K562 (cell line): ENCODE data around the gene RAG2. TPM values are rescaled to one million over a fixed set of nuclear protein-coding genes. Genes with fewer than 3 reads are reported as not detected.

Source experiments
- ATF1 ChIP-seq, 2 experiments: fragments of 450-650 bp in 1 of 2; IDR thresholded peaks; 2 replicates each; pipeline ENCODE4 v1.6.1; 2016; ENCODE audit warnings: missing compliant biosample characterization in 1 of 2, missing genetic modification characterization in 1 of 2
- C11orf30 ChIP-seq: fragments of 450-650 bp; IDR thresholded peaks from 2 replicates; pipeline ENCODE4 v1.6.1; 2016; ENCODE audit warnings: low read depth, mild to moderate bottlenecking
- DIDO1 ChIP-seq: fragments of 450-650 bp; IDR thresholded peaks from 2 replicates; pipeline ENCODE4 v1.6.1; 2016; ENCODE audit warnings: low read depth, missing biosample characterization, missing genetic modification characterization
- FOXO4 ChIP-seq: fragments of 450-650 bp; formaldehyde crosslinking; IDR thresholded peaks from 2 replicates; pipeline ENCODE4 v1.4.0; 2020; ENCODE audit warnings: mild to moderate bottlenecking, moderate library complexity
- HDAC1 ChIP-seq, 2 experiments: fragments of 450-650 bp; IDR thresholded peaks; 2 replicates each; pipeline ENCODE4 v1.6.1; 2016 to 2017; ENCODE audit warnings: inconsistent platforms in 1 of 2, mild to moderate bottlenecking in 1 of 2, moderate library complexity in 1 of 2
- HDAC3 ChIP-seq: fragments of 450-650 bp; IDR thresholded peaks from 2 replicates; pipeline ENCODE4 v1.6.1; 2018; ENCODE audit warnings: borderline replicate concordance, mild to moderate bottlenecking, moderate library complexity; ENCODE audit not compliant: partially characterized antibody
- LARP7 ChIP-seq: fragments of 450-650 bp; IDR thresholded peaks from 2 replicates; pipeline ENCODE4 v1.6.1; 2016
- NCOA1 ChIP-seq: fragments of 450-650 bp; IDR thresholded peaks from 2 replicates; pipeline ENCODE4 v1.6.1; 2016; ENCODE audit warnings: low read depth
- PREB ChIP-seq: sonication (generic); formaldehyde crosslinking; IDR thresholded peaks from 2 replicates; pipeline ENCODE4 v1.8.1; 2023; ENCODE audit warnings: mild to moderate bottlenecking, missing genetic modification reagents
- RBM34 ChIP-seq: fragments of 200-400 bp; formaldehyde crosslinking; IDR thresholded peaks from 2 replicates; pipeline ENCODE4 v1.6.1; 2018; ENCODE audit warnings: low read length, borderline replicate concordance; ENCODE audit not compliant: insufficient read depth
- RCOR1 ChIP-seq, 2 experiments: IDR thresholded peaks; 2 replicates each; pipeline ENCODE4 v1.6.1; 2012; ENCODE audit warnings: low read depth in 2 of 2, low read length in 2 of 2, borderline replicate concordance in 1 of 2, improper control_type of control experiment in 1 of 2
- RHOXF2B ChIP-seq: fragments of 250-450 bp; sonication (Bioruptor Pico); conservative IDR thresholded peaks from 2 replicates; pipeline ENCODE4 v1.5.1; 2021
- SIN3B ChIP-seq: fragments of 450-650 bp; IDR thresholded peaks from 2 replicates; pipeline ENCODE4 v1.6.1; 2017; ENCODE audit warnings: low read depth, mild to moderate bottlenecking, moderate library complexity
- TBP ChIP-seq: optimal IDR thresholded peaks from 2 replicates; pipeline ENCODE3; 2011; ENCODE audit warnings: low read depth, low read length, improper control_type of control experiment
- ZNF311 ChIP-seq: fragments of 250-450 bp; sonication (Bioruptor Pico); IDR thresholded peaks from 2 replicates; pipeline ENCODE4 v1.4.0; 2020; ENCODE audit warnings: mild to moderate bottlenecking, moderate library complexity
- ZNF444 ChIP-seq: fragments of 250-450 bp; sonication (Bioruptor Pico); IDR thresholded peaks from 2 replicates; pipeline ENCODE4 v1.4.0; 2020; ENCODE audit warnings: mild to moderate bottlenecking, moderate library complexity
- polyA plus RNA-seq, 8 experiments: library from polyadenylated mRNA; depleted of rRNA in 4 of 8; stranded (reverse) in 5 of 8; unstranded in 3 of 8; fragments of >200 nt; fragmentation: Nextera tagmentation in 2 of 8; fragmentation: Illumina TruSeq in 1 of 8; extraction: Ambion mirVana in 2 of 8; extraction: Trizol in 1 of 8; gene quantifications; 2 replicates each; pipeline versions ENCODE4 v1.2.1 to v1.2.3, GENCODE V29; 2011 to 2014; ENCODE audit warnings: inconsistent platforms in 1 of 8, missing spikeins in 1 of 8
- total RNA-seq, 7 experiments: library from RNA; depleted of rRNA in 6 of 7; stranded (reverse); fragments of >200 nt in 6 of 7; fragmentation: Illumina TruSeq in 2 of 7; extraction: Trizol in 2 of 7; gene quantifications; 2 replicates each; pipeline versions ENCODE4 v1.2.1 to v1.2.3, GENCODE V29; 2011 to 2021; ENCODE audit warnings: low replicate concordance in 1 of 7
- TF ChIP-seq, protein P1 (sequence below): sonication (generic); formaldehyde crosslinking; IDR thresholded peaks from 2 replicates; pipeline ENCODE4 v1.8.0; 2022; ENCODE audit warnings: missing genetic modification reagents, mild to moderate bottlenecking, moderate library complexity, borderline replicate concordance
- TF ChIP-seq, protein P2 (sequence below), 2 experiments: fragments of 450-650 bp in 1 of 2; IDR thresholded peaks; 2 replicates each; pipeline ENCODE4 v1.6.1; 2011 to 2017; ENCODE audit warnings: low read depth in 2 of 2, antibody characterized with exemption in 1 of 2, borderline replicate concordance in 1 of 2, low read length in 1 of 2, mild to moderate bottlenecking in 1 of 2, mixed read lengths in 1 of 2; ENCODE audit not compliant: control insufficient read depth in 1 of 2
- TF ChIP-seq, protein P3 (sequence below): sonication (generic); formaldehyde crosslinking; IDR thresholded peaks from 2 replicates; pipeline ENCODE4 v1.8.0; 2023; ENCODE audit warnings: mild to moderate bottlenecking, missing genetic modification reagents

Gene RAG2
- total and polyA plus RNA-seq, 9 of the 15 experiments (the other 6 are each of a cell fraction or from before 2014, with no cell fraction given) = 0.06 to 2.7 (median 0.26) TPM; not detected in 3

DNA sequence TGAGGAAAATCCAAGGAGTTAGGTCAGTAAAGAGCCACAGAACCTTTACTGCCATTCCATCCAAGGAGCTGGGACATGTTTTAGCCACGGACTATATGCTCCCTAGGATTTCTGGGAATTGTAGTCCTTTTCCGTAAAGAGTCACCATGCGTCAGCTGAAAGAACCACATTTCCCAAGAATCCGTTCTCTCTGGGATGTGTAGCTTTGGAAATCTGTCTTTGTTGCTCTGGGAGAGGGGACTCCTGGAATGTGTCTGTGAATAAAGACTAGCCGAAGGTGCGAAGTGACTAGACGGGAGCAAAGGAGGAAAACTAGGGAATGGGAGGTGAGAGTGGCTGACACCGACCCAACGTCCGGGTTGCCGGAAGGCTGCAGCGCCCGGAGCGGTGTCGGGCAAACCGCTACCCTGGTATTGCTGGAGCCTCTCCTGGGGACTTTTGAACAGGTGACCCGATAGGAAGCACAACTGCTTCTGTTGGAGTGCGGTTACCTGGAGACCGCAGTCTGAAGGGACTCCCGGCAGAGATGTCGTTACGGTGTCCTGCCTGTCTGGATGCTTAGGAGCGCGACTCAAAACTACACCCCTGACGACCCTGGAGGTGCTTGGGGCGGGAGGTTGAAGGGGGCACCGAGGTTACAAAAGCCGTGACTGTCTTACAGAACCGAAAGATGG is 3.6 kb downstream of the RAG2 start, which contains the start of gene IFTAP (continued):
- TF ChIP-seq FOXO4 (CRISPR knock-in tag) (no peak), ZNF311 (CRISPR knock-in tag) (peak; percentile 59; the same call in 1 of the 2 replicates), HDAC1 (IDR thresholded peaks at IDR 0.05) (peak in 1 of 2 experiments; percentile 44; a peak in 1 of 4 replicates), RHOXF2B (CRISPR knock-in tag) (peak; percentile 26; the same call in 1 of the 2 replicates), C11orf30 (peak; percentile 92), ATF1 (CRISPR knock-in tag; IDR thresholded peaks at IDR 0.05) (no peak), ATF1 (tag; IDR thresholded peaks at IDR 0.05) (peak; percentile 81), RCOR1 (IDR thresholded peaks at IDR 0.05; ENCODE audit: borderline replicate concordance in 1 of 2, low read depth in 2 of 2, low read length in 2 of 2) (no peak), DIDO1 (tag) (peak; percentile 100), NCOA1 (peak; percentile 98), SIN3B (peak; percentile 81), PREB (CRISPR knock-in tag) (no peak), ZNF444 (no peak), LARP7 (no peak), RBM34 (no peak), TBP (peak; percentile 41), HDAC3 (peak; percentile 32)
- TF ChIP-seq, protein P1, sequence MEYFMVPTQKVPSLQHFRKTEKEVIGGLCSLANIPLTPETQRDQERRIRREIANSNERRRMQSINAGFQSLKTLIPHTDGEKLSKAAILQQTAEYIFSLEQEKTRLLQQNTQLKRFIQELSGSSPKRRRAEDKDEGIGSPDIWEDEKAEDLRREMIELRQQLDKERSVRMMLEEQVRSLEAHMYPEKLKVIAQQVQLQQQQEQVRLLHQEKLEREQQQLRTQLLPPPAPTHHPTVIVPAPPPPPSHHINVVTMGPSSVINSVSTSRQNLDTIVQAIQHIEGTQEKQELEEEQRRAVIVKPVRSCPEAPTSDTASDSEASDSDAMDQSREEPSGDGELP (CRISPR knock-in tag) = peak; percentile 62; the same call in 1 of the 2 replicates
- TF ChIP-seq, protein P2, sequence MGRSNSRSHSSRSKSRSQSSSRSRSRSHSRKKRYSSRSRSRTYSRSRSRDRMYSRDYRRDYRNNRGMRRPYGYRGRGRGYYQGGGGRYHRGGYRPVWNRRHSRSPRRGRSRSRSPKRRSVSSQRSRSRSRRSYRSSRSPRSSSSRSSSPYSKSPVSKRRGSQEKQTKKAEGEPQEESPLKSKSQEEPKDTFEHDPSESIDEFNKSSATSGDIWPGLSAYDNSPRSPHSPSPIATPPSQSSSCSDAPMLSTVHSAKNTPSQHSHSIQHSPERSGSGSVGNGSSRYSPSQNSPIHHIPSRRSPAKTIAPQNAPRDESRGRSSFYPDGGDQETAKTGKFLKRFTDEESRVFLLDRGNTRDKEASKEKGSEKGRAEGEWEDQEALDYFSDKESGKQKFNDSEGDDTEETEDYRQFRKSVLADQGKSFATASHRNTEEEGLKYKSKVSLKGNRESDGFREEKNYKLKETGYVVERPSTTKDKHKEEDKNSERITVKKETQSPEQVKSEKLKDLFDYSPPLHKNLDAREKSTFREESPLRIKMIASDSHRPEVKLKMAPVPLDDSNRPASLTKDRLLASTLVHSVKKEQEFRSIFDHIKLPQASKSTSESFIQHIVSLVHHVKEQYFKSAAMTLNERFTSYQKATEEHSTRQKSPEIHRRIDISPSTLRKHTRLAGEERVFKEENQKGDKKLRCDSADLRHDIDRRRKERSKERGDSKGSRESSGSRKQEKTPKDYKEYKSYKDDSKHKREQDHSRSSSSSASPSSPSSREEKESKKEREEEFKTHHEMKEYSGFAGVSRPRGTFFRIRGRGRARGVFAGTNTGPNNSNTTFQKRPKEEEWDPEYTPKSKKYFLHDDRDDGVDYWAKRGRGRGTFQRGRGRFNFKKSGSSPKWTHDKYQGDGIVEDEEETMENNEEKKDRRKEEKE (IDR thresholded peaks at IDR 0.05; ENCODE audit: borderline replicate concordance in 1 of 2, control insufficient read depth in 1 of 2, low read depth in 2 of 2, low read length in 1 of 2) = peak in 1 of 2 experiments; percentile 93; a peak in 2 of 4 replicates
- TF ChIP-seq, protein P3, sequence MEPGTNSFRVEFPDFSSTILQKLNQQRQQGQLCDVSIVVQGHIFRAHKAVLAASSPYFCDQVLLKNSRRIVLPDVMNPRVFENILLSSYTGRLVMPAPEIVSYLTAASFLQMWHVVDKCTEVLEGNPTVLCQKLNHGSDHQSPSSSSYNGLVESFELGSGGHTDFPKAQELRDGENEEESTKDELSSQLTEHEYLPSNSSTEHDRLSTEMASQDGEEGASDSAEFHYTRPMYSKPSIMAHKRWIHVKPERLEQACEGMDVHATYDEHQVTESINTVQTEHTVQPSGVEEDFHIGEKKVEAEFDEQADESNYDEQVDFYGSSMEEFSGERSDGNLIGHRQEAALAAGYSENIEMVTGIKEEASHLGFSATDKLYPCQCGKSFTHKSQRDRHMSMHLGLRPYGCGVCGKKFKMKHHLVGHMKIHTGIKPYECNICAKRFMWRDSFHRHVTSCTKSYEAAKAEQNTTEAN (CRISPR knock-in tag) = no peak
